CD4-positive, alpha-beta T cell treated with Interleukin-17A for 1 hour (primary cell): ENCODE data around the gene TAS1R3.

Experiments used
- DNase-seq: peaks from one replicate; pipeline ENCODE4 v3.0.0-alpha.2; 2020

TAS1R3 gene

GRCh38 chr1:1295154-1295923, 35.7 kb upstream of the TAS1R3 start:
- no peak for DNase-seq

- DNase-seq = no peak
Measured at GRCh38 chr1:1296070-1297061, 34.7 kb upstream of the TAS1R3 start.

GRCh38 chr1:1297802-1298424, 33.2 kb upstream of the TAS1R3 start:
- DNase-seq = no peak

- no peak for DNase-seq
Measured at GRCh38 chr1:1298861-1299685, 32.0 kb upstream of the TAS1R3 start.

DNA sequence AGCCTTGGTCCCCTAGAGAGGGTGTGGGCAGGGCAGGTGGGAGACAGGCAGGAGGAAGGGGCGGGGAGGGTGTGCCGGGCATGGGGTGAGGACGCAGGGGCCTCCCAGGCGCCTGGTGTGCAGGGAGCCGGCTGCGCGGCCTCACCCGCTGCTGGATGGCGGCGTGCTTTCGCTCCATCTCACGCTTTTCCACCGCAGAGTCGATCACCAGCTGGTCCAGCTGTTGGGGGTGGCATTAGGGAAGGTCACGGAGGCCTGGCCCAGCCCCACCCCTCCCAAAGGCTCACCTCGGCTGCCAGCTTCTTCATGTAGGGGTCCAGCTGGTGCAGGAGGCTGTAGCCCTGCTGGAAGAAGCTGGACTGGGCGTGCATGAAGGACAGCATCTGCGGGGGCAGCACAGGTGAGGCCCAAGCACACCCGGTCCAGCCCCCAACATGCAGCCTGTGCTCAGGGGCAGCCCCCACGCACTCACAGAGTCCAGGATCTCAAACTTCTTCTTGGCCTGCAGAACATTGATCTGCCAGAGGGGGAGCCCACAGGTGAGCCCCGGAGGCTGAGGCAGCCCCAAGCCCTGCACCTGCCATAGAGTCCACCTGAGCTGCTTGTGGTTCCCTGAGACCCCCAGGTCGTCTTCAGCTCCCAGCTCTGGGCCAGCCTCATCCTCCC, 31.3 kb upstream of the TAS1R3 start:
- DNase-seq = peak; percentile 35

- DNase-seq = no peak
Measured at GRCh38 chr1:1300352-1300739, 30.7 kb upstream of the TAS1R3 start.

GRCh38 chr1:1302006-1302430, 29.1 kb upstream of the TAS1R3 start:
- peak; percentile 21 for DNase-seq

GRCh38 chr1:1302951-1303509, 28.1 kb upstream of the TAS1R3 start:
- no peak for DNase-seq

DNA sequence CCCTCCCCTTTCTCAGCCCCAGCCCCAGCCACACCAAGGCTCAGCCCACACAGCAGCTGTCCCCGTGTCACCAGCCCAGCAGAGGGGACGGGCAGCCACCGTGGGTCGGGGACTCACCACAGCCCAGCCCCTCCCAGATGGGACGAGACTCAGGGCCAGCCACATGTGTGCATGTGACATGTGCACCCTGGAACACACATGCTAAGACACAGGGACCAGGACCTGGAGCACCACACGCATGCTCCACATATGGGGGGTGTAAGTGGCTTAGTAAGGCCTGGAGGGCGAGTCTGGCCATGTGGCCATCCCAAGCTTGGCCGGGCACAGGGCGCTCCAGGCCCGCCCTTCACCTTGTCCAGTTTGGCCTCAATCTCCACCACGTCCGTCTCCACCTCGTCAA, 27.3 kb upstream of the TAS1R3 start:
- DNase-seq = no peak

DNA sequence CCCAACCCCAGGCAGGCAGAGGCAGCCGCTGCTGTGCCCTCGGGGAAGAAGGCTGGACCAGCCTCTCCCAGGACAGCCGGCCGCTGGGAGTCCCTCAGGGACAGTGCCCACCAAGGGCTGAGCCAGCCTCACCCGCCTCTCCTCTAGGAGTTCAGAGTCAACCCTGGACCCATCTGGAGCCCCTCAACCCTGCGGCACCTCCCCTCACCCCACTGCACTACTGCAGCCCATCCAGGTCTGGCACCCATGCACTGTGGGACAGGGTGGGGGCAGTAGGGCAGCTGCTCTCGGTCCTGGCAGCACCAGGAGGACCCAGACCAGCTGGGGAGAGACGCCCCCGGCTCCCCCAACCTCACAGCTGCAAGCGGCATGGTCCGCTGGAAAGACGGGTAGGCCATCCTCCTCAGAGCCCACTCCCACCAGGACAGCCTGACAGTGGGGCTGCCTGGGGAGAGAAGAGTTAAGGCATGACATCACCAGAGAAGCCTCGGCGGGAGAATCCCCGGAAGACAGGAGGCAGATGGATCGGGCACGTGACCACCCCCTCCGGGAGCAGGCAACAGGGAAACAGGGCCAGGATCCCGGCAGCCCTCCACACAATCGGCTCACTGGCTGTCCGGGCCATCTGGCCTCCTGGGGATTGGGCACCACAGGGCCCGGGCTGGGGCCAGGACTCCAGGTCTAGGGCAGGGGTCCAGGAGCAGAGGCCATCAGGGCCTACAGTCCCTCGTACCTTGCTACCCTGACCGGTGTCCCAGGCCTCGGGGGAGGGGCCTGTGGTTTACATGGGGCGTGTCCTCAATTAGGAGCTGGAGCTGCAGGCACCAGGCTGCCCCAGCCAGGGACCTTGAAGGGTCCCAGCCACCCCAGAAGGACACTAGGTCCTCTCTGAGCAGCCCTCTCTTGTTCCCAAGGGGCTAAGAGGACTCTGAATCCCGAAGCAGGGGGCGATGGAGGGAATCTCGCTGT, 26.5 kb upstream of the TAS1R3 start:
- DNase-seq = no peak

- DNase-seq = peak; percentile 71
Measured at GRCh38 chr1:1305300-1306069, 25.6 kb upstream of the TAS1R3 start.

- no peak for DNase-seq
Measured at GRCh38 chr1:1306070-1306660, 24.9 kb upstream of the TAS1R3 start.

- no peak for DNase-seq
Measured at GRCh38 chr1:1306661-1307260, 24.3 kb upstream of the TAS1R3 start.

DNA sequence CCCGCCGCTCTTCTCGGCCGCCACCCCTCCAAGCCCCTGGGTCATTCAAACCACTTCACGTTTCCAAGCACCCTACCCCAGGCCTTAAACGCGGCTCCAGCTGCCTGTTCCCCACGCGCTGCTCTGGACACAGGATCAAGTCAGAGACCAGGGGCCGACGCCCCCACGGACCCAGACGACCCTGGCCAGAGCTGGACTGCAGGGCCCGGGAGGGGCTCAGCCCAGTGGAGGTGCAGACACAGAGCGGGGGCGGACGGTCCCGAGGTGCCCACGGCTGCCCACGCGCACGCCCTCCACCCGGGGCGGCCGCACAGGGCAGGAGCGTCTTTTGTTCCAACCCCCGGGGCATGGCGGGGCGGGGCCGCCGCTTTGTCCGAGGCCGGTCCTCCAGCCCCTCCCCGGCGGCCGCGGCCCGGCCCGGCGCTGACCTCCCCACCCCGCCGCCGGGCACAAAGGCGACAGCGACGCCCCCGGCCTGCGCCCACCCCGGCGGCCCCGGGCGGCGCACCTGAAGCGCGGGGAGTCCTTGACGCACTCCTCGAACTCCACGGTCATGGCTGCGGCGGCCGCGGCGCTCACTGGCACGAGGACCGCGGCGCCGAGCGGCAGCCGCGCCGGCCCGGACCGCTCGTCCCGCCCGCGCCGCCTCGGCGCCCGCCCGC, 23.7 kb upstream of the TAS1R3 start:
- DNase-seq = no peak

DNA sequence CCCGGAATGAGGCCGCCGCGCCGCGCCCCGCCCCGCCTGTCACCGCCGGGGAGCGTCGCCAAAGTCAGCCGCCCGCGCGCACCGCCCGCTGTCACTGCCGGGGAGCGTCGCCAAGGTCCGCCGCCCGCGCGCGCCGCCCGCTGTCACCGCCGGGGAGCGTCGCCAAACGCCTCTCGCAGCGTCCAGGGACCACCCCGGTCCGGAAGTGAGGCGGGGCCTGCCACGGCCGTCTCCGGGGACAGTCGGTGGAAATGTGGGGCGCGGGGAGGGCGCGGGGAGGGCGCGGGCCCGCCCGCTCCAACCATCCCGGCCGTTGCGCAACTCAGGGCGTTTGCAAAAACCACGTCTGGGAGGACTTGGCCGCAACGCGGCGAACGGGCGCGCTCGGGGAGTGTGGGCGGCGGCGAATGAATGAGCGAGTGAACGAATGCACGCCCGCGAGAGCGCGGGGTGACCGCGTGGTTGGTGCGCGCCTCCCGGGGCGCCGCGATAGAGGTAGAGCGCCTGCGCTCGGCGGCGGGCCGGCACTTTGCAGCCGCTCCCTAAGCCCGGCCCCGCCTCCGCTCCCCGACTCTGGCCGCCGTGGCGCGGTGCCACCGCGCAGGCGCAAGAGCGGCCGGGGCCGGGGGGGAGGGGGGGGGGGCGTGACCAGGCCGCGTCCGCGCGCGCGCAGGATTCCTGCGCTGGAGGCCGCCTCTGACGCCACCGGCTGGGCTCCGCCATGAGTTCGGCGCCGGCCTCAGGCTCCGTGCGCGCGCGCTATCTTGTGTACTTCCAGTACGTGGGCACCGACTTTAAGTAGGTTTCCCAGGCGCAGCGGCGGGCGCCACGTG, 22.9 kb upstream of the TAS1R3 start, which contains the start of the genes ACAP3 and PUSL1:
Gene ACAP3, minus strand, starts transcription at position 8 of the 833 bp plus-strand sequence. CDS start 115 bp downstream, outside the sequence.
Gene PUSL1, plus strand, starts transcription at position 675 of the 833 bp plus-strand sequence. Its CDS starts 47 bp downstream, at position 722.
- peak; percentile 91 for DNase-seq

DNA sequence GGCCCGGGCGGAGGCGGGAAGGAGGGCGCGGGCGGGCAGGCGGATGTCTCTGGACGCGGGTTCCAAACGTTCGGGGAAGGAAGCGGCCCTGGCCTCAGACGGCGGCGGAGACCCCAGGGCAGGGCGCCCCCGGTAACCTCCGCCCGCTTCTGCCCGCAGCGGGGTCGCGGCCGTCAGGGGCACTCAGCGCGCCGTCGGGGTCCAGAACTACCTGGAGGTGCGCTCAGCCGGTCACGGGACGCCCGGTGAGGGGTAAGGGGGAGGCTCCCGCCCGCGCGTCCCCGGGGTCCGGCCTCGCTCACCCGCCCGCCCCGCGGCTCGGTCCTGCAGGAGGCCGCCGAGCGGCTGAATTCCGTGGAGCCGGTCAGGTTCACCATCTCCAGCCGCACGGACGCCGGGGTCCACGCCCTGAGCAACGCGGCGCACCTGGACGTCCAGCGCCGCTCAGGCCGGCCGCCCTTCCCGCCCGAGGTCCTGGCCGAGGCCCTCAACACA, 22.3 kb upstream of the TAS1R3 start:
- DNase-seq = no peak
